K562 (cell line): ENCODE data around the gene USP9Y. TPM values are rescaled to one million over a fixed set of nuclear protein-coding genes. Genes with fewer than 3 reads are reported as not detected.

Experiments
- ATAC-seq: fragments of 200-7000 bp; cut with Tn5 transposase; 3 replicates; pipeline ENCODE4 v1.9.1; 2020; ENCODE audit warnings: moderate library complexity
- BruUV-seq: library from RNA; stranded (reverse); fragments of 400-500 nt; replicated peaks from 2 replicates; lab custom pipeline; 2021; lab: Mats Ljungman, UMichigan
- CTCF ChIA-PET: fragments of 300-600 bp; formaldehyde crosslinking; extraction: SDS; loops from one replicate; lab custom pipeline; 2021; ENCODE audit warnings: low intra/inter-chr PET ratio; lab: Yijun Ruan, JAX
- POLR2A ChIA-PET: fragments of 300-600, 350-650 bp; sonication (Branson Sonifier 250); formaldehyde crosslinking; extraction: SDS; loops from one replicate; lab custom pipeline; 2021; ENCODE audit warnings: antibody characterized with exemption, inconsistent platforms; lab: Yijun Ruan, JAX
- DNase-seq, 4 experiments: peaks; one replicate each; pipeline versions ENCODE4 v3.0.0 to v3.0.0-alpha.2; 2011 to 2018; ENCODE audit warnings: low spot score in 3 of 4, mixed read lengths in 3 of 4; ENCODE audit errors: extremely low read depth in 1 of 4
- FAIRE-seq: peaks from 2 replicates; lab custom pipeline; 2011; peaks lifted over from hg19 to GRCh38; lab: Jason Lieb, UNC
- H2AFZ ChIP-seq: 2 replicates; pipeline ENCODE4 v1.6.0; 2011; ENCODE audit warnings: low read depth, low read length, control low read depth, inconsistent platforms
- H3K27ac ChIP-seq: fragments of 200-600 bp; 3 replicates; pipeline ENCODE4 v1.8.0; 2011; ENCODE audit warnings: low read depth, mild to moderate bottlenecking, control low read depth, inconsistent platforms, low read length, moderate library complexity, mixed read lengths; ENCODE audit errors: extremely low read depth
- H3K27me3 ChIP-seq, 2 experiments: fragments of 300-600 bp in 1 of 2; 2 replicates in 1 of 2; 3 replicates in 1 of 2; pipeline versions ENCODE4 v1.6.0 to v1.8.0; 2011; ENCODE audit warnings: inconsistent platforms in 2 of 2, low read length in 2 of 2, mild to moderate bottlenecking in 1 of 2, mixed read lengths in 1 of 2, moderate library complexity in 1 of 2; ENCODE audit not compliant: control insufficient read depth in 2 of 2, insufficient read depth in 2 of 2
- H3K36me3 ChIP-seq: fragments of 300-600 bp; 3 replicates; pipeline ENCODE4 v1.8.0; 2011; ENCODE audit warnings: mild to moderate bottlenecking, low read length, inconsistent platforms; ENCODE audit not compliant: control insufficient read depth, insufficient read depth
- H3K4me1 ChIP-seq, 2 experiments: fragments of 200-600 bp in 1 of 2; replicated peaks in 1 of 2; 2 replicates in 1 of 2; 3 replicates in 1 of 2; pipeline versions ENCODE4 v1.5.1 to v1.8.0; 2011; ENCODE audit warnings: inconsistent platforms in 2 of 2, low read length in 2 of 2, mild to moderate bottlenecking in 1 of 2, mixed read lengths in 1 of 2, moderate library complexity in 1 of 2; ENCODE audit not compliant: control insufficient read depth in 2 of 2, insufficient read depth in 2 of 2
- H3K4me2 ChIP-seq: 2 replicates; pipeline ENCODE4 v1.6.1; 2011; ENCODE audit warnings: low read length, control low read depth, inconsistent platforms, mixed read lengths; ENCODE audit not compliant: insufficient read depth
- H3K4me3 ChIP-seq: fragments of 200-600 bp; sonication (generic), shearing (Covaris generic); 2 replicates; pipeline ENCODE4 v1.5.1; 2016; ENCODE audit warnings: control low read depth, inconsistent platforms
- H3K79me2 ChIP-seq: fragments of 200-600 bp; 3 replicates; pipeline ENCODE4 v1.8.0; 2011; ENCODE audit warnings: low read length, inconsistent platforms; ENCODE audit not compliant: control insufficient read depth, insufficient read depth
- H3K9ac ChIP-seq, 2 experiments: 2 replicates each; pipeline versions ENCODE4 v1.6.0 to v1.6.1; 2011; ENCODE audit warnings: low read depth in 2 of 2, low read length in 2 of 2, control low read depth in 1 of 2, inconsistent platforms in 1 of 2, mild to moderate bottlenecking in 1 of 2, mixed read lengths in 1 of 2; ENCODE audit not compliant: insufficient read depth in 1 of 2
- H3K9me1 ChIP-seq: one replicate; pipeline ENCODE4 v1.6.0; 2011; ENCODE audit warnings: inconsistent platforms, mild to moderate bottlenecking, low read length, moderate library complexity; ENCODE audit not compliant: control insufficient read depth, insufficient read depth
- H3K9me3 ChIP-seq: replicated peaks from 2 replicates; pipeline ENCODE4 v1.5.1; 2011; ENCODE audit warnings: low read depth, low read length, inconsistent platforms; ENCODE audit not compliant: control insufficient read depth, insufficient read depth
- H4K20me1 ChIP-seq: replicated peaks from 2 replicates; pipeline ENCODE4 v1.6.1; 2011; ENCODE audit warnings: low read length, inconsistent platforms, mixed read lengths; ENCODE audit not compliant: control insufficient read depth, insufficient read depth
- ARID1B ChIP-seq: fragments of 450-650 bp; IDR thresholded peaks from 2 replicates; pipeline ENCODE4 v1.6.1; 2016; ENCODE audit warnings: antibody characterized with exemption, mild to moderate bottlenecking, inconsistent platforms
- BCL6 ChIP-seq: fragments of 250-450 bp; sonication (Bioruptor Pico); IDR thresholded peaks from 2 replicates; pipeline ENCODE4 v1.4.0; 2020
- BRF1 ChIP-seq: IDR thresholded peaks from 3 replicates; pipeline ENCODE4 v1.6.1; 2011; ENCODE audit warnings: borderline replicate concordance, mild to moderate bottlenecking; ENCODE audit not compliant: insufficient read length; ENCODE audit errors: extremely low read depth
- C11orf30 ChIP-seq: fragments of 450-650 bp; IDR thresholded peaks from 2 replicates; pipeline ENCODE4 v1.6.1; 2016; ENCODE audit warnings: low read depth, mild to moderate bottlenecking
- GMEB1 ChIP-seq: fragments of 250-450 bp; sonication (Bioruptor Pico); IDR thresholded peaks from 2 replicates; pipeline ENCODE4 v1.4.0; 2020; ENCODE audit warnings: mild to moderate bottlenecking
- HNRNPLL ChIP-seq: fragments of 200-400 bp; formaldehyde crosslinking; IDR thresholded peaks from 2 replicates; pipeline ENCODE4 v1.6.1; 2017; ENCODE audit warnings: low read length, low read depth, mild to moderate bottlenecking; ENCODE audit not compliant: poor library complexity, severe bottlenecking
- KAT8 ChIP-seq: fragments of 450-650 bp; IDR thresholded peaks from 2 replicates; pipeline ENCODE4 v1.6.1; 2016; ENCODE audit warnings: low read depth, mild to moderate bottlenecking
- NFATC3 ChIP-seq: fragments of 450-650 bp; IDR thresholded peaks from 2 replicates; pipeline ENCODE4 v1.6.1; 2017; ENCODE audit warnings: mild to moderate bottlenecking
- NR4A1 ChIP-seq, 2 experiments: fragments of 250-450 bp in 1 of 2; fragments of 450-650 bp in 1 of 2; sonication (Bioruptor Pico) in 1 of 2; IDR thresholded peaks; 2 replicates each; pipeline versions ENCODE4 v1.4.0 to v1.6.1; 2016 to 2020; ENCODE audit warnings: mild to moderate bottlenecking in 2 of 2, missing compliant biosample characterization in 1 of 2, missing genetic modification characterization in 1 of 2, moderate library complexity in 1 of 2
- RBM39 ChIP-seq: fragments of 200-400 bp; formaldehyde crosslinking; optimal IDR thresholded peaks from 2 replicates; pipeline ENCODE3; 2018; ENCODE audit warnings: low read depth, low read length
- RUNX1 ChIP-seq: sonication (generic); IDR thresholded peaks from 2 replicates; pipeline ENCODE4 v1.6.1; 2016; ENCODE audit warnings: antibody characterized with exemption, low read depth
- TAF1 ChIP-seq: IDR thresholded peaks from 2 replicates; pipeline ENCODE4 v1.6.1; 2011; ENCODE audit warnings: mild to moderate bottlenecking, low read length, moderate library complexity; ENCODE audit not compliant: insufficient read depth, control insufficient read depth, severe bottlenecking; ENCODE audit errors: extremely low read depth
- TCFL5 ChIP-seq: fragments of 250-450 bp; sonication (Bioruptor Pico); conservative IDR thresholded peaks from 2 replicates; pipeline ENCODE4 v1.6.1; 2021; ENCODE audit warnings: mild to moderate bottlenecking, moderate library complexity, matching md5 sums
- WGBS: fragments of 100-300 bp; shearing (Covaris generic); methylation state at CpG from one replicate; pipeline ENCODE4 v1.1.6; 2016; ENCODE audit warnings: low coverage, mixed read lengths; ENCODE audit not compliant: insufficient coverage; ENCODE audit errors: missing lambda C conversion rate; 5-methylcytosine and 5-hydroxymethylcytosine counted together
- in situ Hi-C: fragments of 300-500 bp; cut with MboI; formaldehyde crosslinking; loops from 4 replicates; pipeline ENCODE4 v1.15.0; 2018; ENCODE audit warnings: inconsistent platforms, mixed read lengths
- intact Hi-C: fragments of 100-400 bp; cut with micrococcal nuclease; formaldehyde crosslinking; loops from 2 replicates; pipeline ENCODE4 v1.14.2; 2022
- polyA plus RNA-seq, 8 experiments: library from polyadenylated mRNA; depleted of rRNA in 4 of 8; stranded (reverse) in 5 of 8; unstranded in 3 of 8; fragments of >200 nt; fragmentation: Nextera tagmentation in 2 of 8; fragmentation: Illumina TruSeq in 1 of 8; extraction: Ambion mirVana in 2 of 8; extraction: Trizol in 1 of 8; gene quantifications; 2 replicates each; pipeline versions ENCODE4 v1.2.1 to v1.2.3, GENCODE V29; 2011 to 2014; ENCODE audit warnings: inconsistent platforms in 1 of 8, missing spikeins in 1 of 8
- total RNA-seq, 7 experiments: library from RNA; depleted of rRNA in 6 of 7; stranded (reverse); fragments of >200 nt in 6 of 7; fragmentation: Illumina TruSeq in 2 of 7; extraction: Trizol in 2 of 7; gene quantifications; 2 replicates each; pipeline versions ENCODE4 v1.2.1 to v1.2.3, GENCODE V29; 2011 to 2021; ENCODE audit warnings: low replicate concordance in 1 of 7

USP9Y gene
- total and polyA plus RNA-seq, 9 of the 15 experiments (the other 6 are each of a cell fraction or from before 2014, with no cell fraction given): 0.13 TPM; not detected in 8

DNA sequence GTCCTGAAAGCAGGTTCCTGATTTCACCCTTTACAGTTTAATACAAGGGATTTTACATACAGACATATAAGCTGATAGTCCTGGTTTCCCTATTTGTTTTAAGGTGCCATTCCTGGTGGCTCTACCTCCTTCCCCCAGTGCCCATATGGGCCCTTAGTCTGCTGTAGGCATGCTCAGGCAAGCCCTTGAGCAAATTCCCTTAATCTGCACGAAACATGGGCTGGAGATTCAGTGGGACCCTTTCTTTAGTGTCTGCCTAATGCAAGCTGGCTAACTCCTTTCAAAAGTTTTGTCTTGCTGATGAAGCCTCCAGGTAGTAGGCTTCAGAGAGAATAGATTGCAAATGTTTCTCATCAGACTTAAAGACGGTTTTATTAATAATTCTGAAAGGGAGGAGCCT lies 22.9 kb upstream of the USP9Y start (continued):
- no peak for TF ChIP-seq NFATC3

DNA sequence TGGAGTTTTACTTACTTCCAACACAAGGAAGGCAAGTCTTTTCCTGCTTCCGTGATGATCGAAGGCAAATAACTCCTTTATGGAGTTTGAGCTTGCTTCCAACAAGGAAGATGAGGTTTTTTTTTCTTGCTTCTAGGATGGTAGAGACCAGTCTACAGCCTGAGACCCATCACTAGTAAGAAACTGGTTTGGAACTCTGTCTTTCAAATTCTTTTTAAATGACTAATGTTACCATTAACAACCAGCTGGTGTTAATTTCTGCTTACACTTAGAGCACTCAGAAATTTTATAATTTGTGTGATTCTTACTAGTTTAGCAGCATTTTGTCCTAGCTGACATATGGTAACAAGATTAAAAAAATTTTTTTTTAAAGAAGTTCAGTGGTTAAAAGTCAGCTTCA lies 19.5 kb upstream of the USP9Y start:
- TF ChIP-seq TCFL5 (no peak), C11orf30 (no peak), BCL6 (CRISPR knock-in tag) (no peak), ARID1B (no peak), GMEB1 (CRISPR knock-in tag) (no peak), NR4A1 (CRISPR knock-in tag; IDR thresholded peaks at IDR 0.05) (no peak), NR4A1 (tag; IDR thresholded peaks at IDR 0.05) (no peak), HNRNPLL (no peak), TAF1 (no peak), KAT8 (no peak), RUNX1 (no peak), BRF1 (no peak), RBM39 (no peak)
- H4K20me1 ChIP-seq: no peaks in the 10 kb centered on the region
- no TSS peak for BruUV-seq
- H3K79me2 ChIP-seq: no peaks in the 10 kb centered on the region
- no peak overlapping the region for H3K27ac ChIP-seq
- no peak overlapping the region for H3K9ac ChIP-seq
- in situ Hi-C loops: no loop called here
- DNase-seq (no peak), ATAC-seq (no peak), FAIRE-seq (no peak)
- CTCF ChIA-PET: no interaction called here
- no peaks in the 10 kb centered on the region for H3K27me3 ChIP-seq
- POLR2A ChIA-PET: no interaction called here
- intact Hi-C loops: no loop called here
- H3K4me1 ChIP-seq: no peaks in the 10 kb centered on the region
- H3K9me1 ChIP-seq: no peaks in the 10 kb centered on the region
- WGBS: no CpG with 5 or more reads among the region's 2 CpGs
- no peaks in the 10 kb centered on the region for H3K9me3 ChIP-seq
- H3K4me2 ChIP-seq: no peak overlapping the region
- H3K4me3 ChIP-seq: no peak overlapping the region
- no peaks in the 10 kb centered on the region for H3K36me3 ChIP-seq
- H2AFZ ChIP-seq: no peak overlapping the region
